Measurements from ENCODE around the gene COA8. TPM values are rescaled to one million over a fixed set of nuclear protein-coding genes. Genes with fewer than 3 reads are reported as not detected.

The COA8 gene
- total RNA-seq, 1 donor from 2014 or later, result 48.3 TPM

- DNase-seq, result peak; percentile 66
- peak overlapping the region; percentile 52 for H3K4me3 ChIP-seq
- TF ChIP-seq CTCF (IDR thresholded peaks at IDR 0.05; ENCODE audit: borderline replicate concordance), result no peak
- peak overlapping the region; percentile 99 for H3K27ac ChIP-seq (replicated peaks)
- no peaks in the 10 kb centered on the region for H3K36me3 ChIP-seq
- H3K27me3 ChIP-seq (ENCODE audit: low read depth), result no peaks in the 10 kb centered on the region
- H3K9me3 ChIP-seq (replicated peaks), result no peaks in the 10 kb centered on the region
- H3K4me1 ChIP-seq, result peaks cover 83% of the 10 kb centered on the region
- intact Hi-C loops (cut with micrococcal nuclease), result no loop called here
Measured at GRCh38 chr14:103552011-103552845, 10.5 kb upstream of the COA8 start.

- H3K4me3 ChIP-seq, result peak overlapping the region; percentile 52
- H3K27me3 ChIP-seq (ENCODE audit: low read depth), result no peaks in the 10 kb centered on the region
- no peaks in the 10 kb centered on the region for H3K9me3 ChIP-seq (replicated peaks)
- H3K36me3 ChIP-seq, result no peaks in the 10 kb centered on the region
- intact Hi-C loops (cut with micrococcal nuclease), result no loop called here
- H3K27ac ChIP-seq (replicated peaks), result peak overlapping the region; percentile 99
- TF ChIP-seq CTCF (IDR thresholded peaks at IDR 0.05; ENCODE audit: borderline replicate concordance), result no peak
- peaks cover 89% of the 10 kb centered on the region for H3K4me1 ChIP-seq
- peak; percentile 15 for DNase-seq
Measured at GRCh38 chr14:103552846-103553210, 9.9 kb upstream of the COA8 start.

GRCh38 chr14:103555559-103556337 is 7.0 kb upstream of the COA8 start:
- no peaks in the 10 kb centered on the region for H3K9me3 ChIP-seq (replicated peaks)
- peak overlapping the region; percentile 99 for H3K27ac ChIP-seq (replicated peaks)
- H3K36me3 ChIP-seq, result peaks cover 27% of the 10 kb centered on the region
- H3K4me1 ChIP-seq, result peaks cover 99% of the 10 kb centered on the region
- no peak for TF ChIP-seq CTCF (IDR thresholded peaks at IDR 0.05; ENCODE audit: borderline replicate concordance)
- H3K4me3 ChIP-seq, result peak overlapping the region; percentile 13
- peak; percentile 30 for DNase-seq
- intact Hi-C loops (cut with micrococcal nuclease), result no loop called here
- H3K27me3 ChIP-seq (ENCODE audit: low read depth), result no peaks in the 10 kb centered on the region

- intact Hi-C loops (cut with micrococcal nuclease), result no loop called here
- no peak for DNase-seq
- Histone ChIP-seq H3K9me3 (replicated peaks) (no peaks in the 10 kb centered on the region), H3K27me3 (ENCODE audit: low read depth) (no peaks in the 10 kb centered on the region), H3K27ac (replicated peaks) (peak overlapping the region; percentile 99), H3K36me3 (peaks cover 27% of the 10 kb centered on the region), H3K4me3 (peak overlapping the region; percentile 10), H3K4me1 (peaks cover 99% of the 10 kb centered on the region)
- no peak for TF ChIP-seq CTCF (IDR thresholded peaks at IDR 0.05; ENCODE audit: borderline replicate concordance)
Measured at GRCh38 chr14:103556946-103557758, 5.6 kb upstream of the COA8 start.

Data from left ventricle myocardium inferior (tissue), 1 donor.